NCI-H345 treated with DMSO at 0.1 percent for 48 hours (cell line): ENCODE results near the gene SP140.
"Not testable (repeated sequence)": the region's sequence is repeated elsewhere in the genome, so short reads cannot be mapped to it uniquely, and the experiment has no call there.

Experiments used
- DNase-seq: peaks from one replicate; lab custom pipeline; 2025; ENCODE audit not compliant: unreplicated experiment; lab: John Stamatoyannopoulos, UW

SP140 gene

DNA sequence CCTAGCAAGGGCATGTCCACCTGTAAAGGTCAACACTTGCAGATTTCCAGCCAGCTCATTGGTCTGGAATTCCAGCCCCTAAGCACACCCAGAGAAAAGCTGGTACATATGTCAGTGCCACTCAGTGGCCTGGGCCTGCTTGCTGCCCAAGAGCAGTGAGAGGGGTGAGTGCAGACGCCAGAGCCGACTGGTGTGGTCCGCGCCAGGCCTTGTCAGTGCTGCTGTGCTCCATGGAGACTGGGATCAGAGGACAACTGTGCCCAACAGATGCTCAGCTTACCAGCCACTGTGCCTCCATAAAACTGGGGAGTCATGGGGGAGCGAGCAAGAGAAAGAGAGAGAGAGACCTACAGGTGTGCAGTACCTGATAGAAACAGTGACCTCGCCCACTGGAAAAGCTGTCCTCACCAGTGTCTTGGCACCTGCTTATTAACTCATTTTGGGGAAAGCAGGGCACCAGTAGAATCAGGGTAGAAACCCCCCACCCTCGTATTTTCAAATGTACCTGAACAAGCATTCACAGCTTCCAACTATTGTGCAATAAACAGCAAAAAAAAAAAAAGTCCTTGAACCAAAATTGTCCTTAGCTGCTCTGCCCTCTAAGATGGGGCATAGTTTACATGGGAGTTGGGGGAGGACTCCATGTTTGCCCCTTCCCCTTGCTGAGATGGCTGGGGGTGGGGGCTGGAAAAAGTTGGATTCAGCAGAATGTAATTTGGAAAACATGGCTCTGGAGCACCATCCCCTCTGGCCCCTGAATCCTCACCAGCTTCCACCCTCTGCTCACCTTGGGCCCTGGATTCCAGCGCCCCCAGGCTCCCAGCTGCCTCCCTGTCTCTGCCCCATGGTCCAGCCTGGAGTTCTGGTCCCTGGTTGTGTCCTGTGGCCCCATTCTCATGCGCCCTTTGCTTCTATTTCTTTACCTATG lies 100.0 kb downstream of the SP140 start:
- DNase-seq: no peak

DNA sequence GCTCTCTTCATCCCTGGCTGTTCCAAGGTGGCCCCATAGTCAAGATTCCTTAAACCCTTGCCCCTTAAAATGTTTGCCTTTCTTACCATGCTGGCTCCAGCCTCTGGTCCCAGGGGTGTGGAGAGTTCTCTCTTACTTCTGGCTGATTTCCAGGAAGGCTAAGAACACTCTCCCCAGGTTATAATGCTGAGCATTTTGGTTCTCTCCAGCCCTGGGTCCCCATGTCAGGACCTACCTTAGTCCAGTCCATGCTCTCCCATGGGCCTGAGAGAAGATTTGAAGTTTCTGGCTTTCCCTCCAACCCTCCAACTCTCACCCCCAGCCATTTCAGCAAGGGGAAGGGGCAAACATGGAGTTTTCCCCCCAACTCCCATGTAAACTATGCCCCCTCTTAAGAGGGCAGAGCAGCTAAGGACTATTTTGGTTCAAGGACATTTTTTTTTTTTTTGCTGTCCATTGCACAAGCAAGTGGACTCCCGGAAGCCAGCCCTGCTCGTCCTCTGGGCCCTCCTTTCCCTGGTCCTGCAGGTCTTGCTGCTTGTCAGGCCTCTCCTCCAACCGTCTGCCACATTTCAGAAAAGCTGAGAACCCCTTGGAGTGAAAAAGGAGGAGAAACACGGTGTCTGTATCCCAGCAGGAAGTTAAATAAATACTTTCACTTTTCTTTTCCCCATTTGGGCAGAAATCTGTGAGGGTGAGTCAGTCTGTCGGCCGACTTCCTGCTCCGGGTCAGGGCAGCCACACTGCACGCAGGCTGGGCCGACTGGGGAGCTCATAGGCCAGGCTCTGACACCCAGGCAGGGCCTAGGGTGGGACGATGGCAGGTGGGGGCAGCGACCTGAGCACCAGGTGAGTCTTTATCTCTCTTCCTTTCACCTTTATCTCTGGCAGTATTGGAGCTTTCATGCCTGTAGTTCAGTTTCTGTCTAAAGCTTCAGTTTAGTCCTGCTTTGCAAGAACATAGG lies 101.2 kb downstream of the SP140 start, which contains the start of gene SP140L:
SP140L (plus strand) TSS at position 741 of the 965 bp plus-strand sequence; CDS start at position 818, 77 bp downstream.
- DNase-seq: no peak

- no peak for DNase-seq
Observed at GRCh38 chr2:230327418-230328154, 102.0 kb downstream of the SP140 start.

DNA sequence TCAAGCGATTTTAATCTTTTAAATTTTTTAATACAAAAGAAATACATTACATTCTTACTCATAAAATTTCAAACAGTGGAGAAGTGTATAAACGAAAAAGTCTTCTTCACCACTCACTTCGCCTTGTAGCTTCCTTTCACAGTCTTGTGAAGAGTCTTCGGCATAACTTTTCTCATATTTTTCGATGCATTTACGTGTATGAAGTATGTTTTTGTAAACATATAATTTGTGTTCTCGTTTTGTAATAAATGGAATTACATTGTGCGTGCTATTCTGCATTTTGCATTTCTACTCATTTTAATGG lies 102.6 kb downstream of the SP140 start:
- no peak for DNase-seq

GRCh38 chr2:230329946-230330605 lies 104.5 kb downstream of the SP140 start:
- DNase-seq: no peak

DNA sequence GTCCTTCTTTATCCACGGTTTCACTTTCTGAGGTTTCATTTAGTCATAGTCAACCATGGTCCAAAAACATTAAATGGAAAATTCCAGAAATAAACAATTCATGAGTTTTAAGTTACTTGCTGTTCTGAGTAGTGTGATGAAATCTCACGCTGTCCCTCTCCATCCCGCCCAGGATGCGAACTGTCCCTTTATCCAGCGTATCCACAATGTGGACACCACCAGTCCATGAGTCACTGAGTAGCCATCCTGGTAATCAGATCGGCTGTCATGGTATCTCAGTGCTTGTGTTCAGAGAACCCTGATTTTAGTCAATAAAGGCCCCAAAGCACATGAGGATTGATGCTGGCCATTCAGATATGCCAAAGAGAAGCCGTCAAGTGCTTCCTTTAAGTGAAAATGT lies 105.2 kb downstream of the SP140 start:
- no peak for DNase-seq

DNA sequence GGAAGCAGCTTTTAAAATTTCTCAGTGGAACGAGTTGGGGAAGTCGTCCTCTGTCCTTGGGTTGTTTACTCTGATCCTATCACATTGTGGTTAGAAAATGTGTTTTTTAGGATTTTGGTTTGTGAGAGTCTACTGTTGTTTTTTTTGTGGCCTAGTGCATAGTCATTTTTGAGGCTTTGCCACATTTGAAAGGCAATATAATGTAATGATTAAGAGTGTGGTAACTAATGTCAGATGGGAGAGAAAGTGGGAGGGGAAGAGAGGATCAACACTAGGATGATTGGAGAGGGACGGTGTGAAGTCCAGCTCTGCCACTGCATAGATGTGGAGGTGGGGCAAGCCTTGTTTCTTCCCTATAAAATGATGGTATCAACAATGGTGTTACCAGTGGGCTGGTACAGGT lies 109.9 kb downstream of the SP140 start:
- DNase-seq: no peak

- no peak for DNase-seq
Observed at GRCh38 chr2:230335864-230336506, 110.4 kb downstream of the SP140 start.

DNA sequence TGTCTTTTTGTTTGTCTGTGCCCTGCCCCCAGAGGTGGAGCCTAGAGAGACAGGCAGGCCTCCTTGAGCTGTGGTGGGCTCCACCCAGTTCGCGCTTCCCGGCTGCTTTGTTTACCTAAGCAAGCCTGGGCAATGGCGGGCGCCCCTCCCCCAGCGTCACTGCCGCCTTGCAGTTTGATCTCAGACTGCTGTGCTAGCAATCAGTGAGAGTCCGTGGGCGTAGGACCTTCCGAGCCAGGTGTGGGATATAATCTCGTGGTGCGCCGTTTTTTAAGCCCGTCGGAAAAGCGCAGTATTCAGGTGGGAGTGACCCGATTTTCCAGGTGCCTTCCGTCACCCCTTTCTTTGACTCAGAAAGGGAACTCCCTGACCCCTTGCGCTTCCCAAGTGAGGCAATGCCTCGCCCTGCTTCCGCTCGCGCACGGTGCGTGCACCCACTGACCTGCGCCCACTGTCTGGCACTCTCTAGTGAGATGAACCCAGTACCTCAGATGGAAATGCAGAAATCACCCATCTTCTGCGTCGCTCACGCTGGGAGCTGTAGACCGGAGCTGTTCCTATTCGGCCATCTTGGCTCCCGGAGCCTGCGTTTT lies 116.5 kb downstream of the SP140 start:
- DNase-seq: not testable (repeated sequence)

GRCh38 chr2:230343041-230343624 lies 117.6 kb downstream of the SP140 start:
- not testable (repeated sequence) for DNase-seq

GRCh38 chr2:230343747-230344146 lies 118.2 kb downstream of the SP140 start:
- DNase-seq: no peak

DNA sequence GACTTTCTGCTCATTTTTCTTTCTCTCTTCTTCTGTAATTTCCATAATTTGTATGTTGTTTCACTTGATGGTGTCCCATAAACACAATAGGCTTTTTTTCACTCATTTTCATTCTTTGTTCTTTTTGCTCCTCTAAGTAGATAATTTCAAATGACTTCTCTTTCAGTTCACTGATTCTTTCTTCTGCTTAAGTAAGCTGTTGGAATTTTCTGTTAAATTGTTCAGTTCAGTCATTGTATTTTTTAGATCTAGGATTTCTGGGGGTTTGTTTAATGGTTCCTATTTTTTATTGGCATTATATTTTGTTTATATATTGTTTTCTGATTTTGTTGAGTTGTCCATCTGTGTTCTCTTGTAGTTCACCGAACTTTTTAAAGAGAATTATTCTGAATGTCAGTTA lies 120.9 kb downstream of the SP140 start:
- DNase-seq: no peak

- DNase-seq: no peak
Observed at GRCh38 chr2:230346921-230347533, 121.5 kb downstream of the SP140 start.

- DNase-seq: no peak
Observed at GRCh38 chr2:230347659-230348305, 122.2 kb downstream of the SP140 start.

DNA sequence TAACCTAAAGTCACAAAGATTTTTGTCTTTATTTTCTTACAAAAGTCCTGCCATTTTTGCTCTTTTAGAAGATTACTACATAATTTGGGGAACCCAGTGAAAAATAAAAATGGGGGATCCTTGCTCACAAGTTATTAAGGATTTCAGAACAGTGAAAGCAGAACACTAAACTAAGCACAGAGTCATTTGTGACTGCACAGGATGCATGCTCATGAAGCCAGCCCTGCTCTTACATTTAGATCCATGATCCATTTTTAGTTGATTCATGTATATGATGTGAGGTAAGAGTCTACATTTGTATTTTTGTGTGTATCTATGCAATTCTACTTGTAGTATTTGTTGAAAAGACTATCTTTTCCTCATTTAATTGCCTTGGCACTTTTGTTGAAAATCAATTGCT lies 123.3 kb downstream of the SP140 start:
- DNase-seq: no peak

DNA sequence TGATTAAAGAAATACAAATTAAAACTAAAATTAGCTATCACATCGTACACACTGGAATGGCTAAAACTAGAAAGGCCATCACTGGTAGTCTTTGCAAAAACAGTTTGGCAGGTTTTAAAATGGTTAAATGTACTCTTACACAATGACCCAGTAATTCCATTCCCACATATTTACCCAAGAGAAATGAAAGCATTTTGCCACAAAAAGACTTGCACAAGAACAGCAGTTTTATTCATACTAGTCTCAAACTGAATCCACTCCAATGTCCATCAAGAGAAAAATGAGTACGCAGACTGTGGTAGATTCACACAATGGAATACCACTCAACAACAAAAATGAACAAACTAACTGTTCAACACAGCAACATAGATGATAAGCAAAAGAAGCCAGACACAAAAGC lies 130.5 kb downstream of the SP140 start:
- no peak for DNase-seq

- DNase-seq: no peak
Observed at GRCh38 chr2:230358305-230358704, 132.8 kb downstream of the SP140 start.

DNA sequence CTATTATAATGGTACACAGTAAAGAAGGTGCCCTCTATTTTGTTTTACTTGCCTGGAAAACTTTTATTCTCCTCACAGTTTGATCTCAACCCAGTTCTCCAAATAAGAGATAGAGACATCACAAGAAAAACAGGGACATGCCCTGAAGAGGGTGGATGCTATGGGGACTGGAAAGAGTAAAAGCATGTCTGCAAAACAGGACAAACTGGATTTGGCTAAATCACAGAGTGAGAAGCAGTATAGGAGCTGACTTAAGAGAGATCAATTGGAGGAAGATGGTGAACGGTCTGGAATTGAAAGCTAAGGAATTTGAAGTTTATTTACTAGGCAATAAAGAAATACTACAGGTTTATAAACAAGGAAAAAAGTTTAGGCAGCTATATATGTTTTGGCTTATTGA lies 134.5 kb downstream of the SP140 start:
- no peak for DNase-seq
